ENCODE measurements around the gene ATP6V0A1.
A peak's percentile ranks its signal among the peaks of the same experiment; 100 is the strongest.
"Not testable (repeated sequence)": the region's sequence is repeated elsewhere in the genome, so short reads cannot be mapped to it uniquely, and the experiment has no call there.

ATP6V0A1 gene

GRCh38 chr17:42477173-42477572, 18.5 kb downstream of the ATP6V0A1 start:
- DNase-seq (ENCODE audit: low spot score) = no peak

- not testable (repeated sequence) for DNase-seq (ENCODE audit: low spot score)
These were observed 19.1 kb downstream of the ATP6V0A1 start for GRCh38 chr17:42477824-42478223.

- DNase-seq (ENCODE audit: low spot score) = no peak
These were observed 25.6 kb downstream of the ATP6V0A1 start for GRCh38 chr17:42484304-42484703.

GRCh38 chr17:42485680-42486079, 27.0 kb downstream of the ATP6V0A1 start:
- no peak for DNase-seq (ENCODE audit: low spot score)

- no peak for DNase-seq (ENCODE audit: low spot score)
These were observed 29.4 kb downstream of the ATP6V0A1 start for GRCh38 chr17:42488032-42488431.

GRCh38 chr17:42493319-42493718, 34.6 kb downstream of the ATP6V0A1 start:
- DNase-seq (ENCODE audit: low spot score) = no peak

GRCh38 chr17:42494673-42495072, 36.0 kb downstream of the ATP6V0A1 start:
- DNase-seq (ENCODE audit: low spot score) = no peak

GRCh38 chr17:42498828-42499227, 40.1 kb downstream of the ATP6V0A1 start:
- no peak for DNase-seq (ENCODE audit: low spot score)

GRCh38 chr17:42502091-42502490, 43.4 kb downstream of the ATP6V0A1 start:
- DNase-seq (ENCODE audit: low spot score) = no peak

- no peak for DNase-seq (ENCODE audit: low spot score)
These were observed 44.2 kb downstream of the ATP6V0A1 start for GRCh38 chr17:42502926-42503325.

GRCh38 chr17:42507671-42508070, 49.0 kb downstream of the ATP6V0A1 start:
- no peak for DNase-seq (ENCODE audit: low spot score)

GRCh38 chr17:42508426-42509165, 49.9 kb downstream of the ATP6V0A1 start:
- no peak for DNase-seq (ENCODE audit: low spot score)

- DNase-seq (ENCODE audit: low spot score) = no peak
These were observed 50.7 kb downstream of the ATP6V0A1 start for GRCh38 chr17:42509409-42509808.

GRCh38 chr17:42509841-42510240, 51.2 kb downstream of the ATP6V0A1 start:
- no peak for DNase-seq (ENCODE audit: low spot score)

- no peak for DNase-seq (ENCODE audit: low spot score)
These were observed 53.6 kb downstream of the ATP6V0A1 start for GRCh38 chr17:42512246-42512645.

- DNase-seq (ENCODE audit: low spot score) = no peak
These were observed 54.1 kb downstream of the ATP6V0A1 start for GRCh38 chr17:42512733-42513251.

- no peak for DNase-seq (ENCODE audit: low spot score)
These were observed 55.0 kb downstream of the ATP6V0A1 start for GRCh38 chr17:42513686-42514085.

GRCh38 chr17:42514279-42514678, 55.6 kb downstream of the ATP6V0A1 start:
- no peak for DNase-seq (ENCODE audit: low spot score)

- no peak for DNase-seq (ENCODE audit: low spot score)
These were observed 56.2 kb downstream of the ATP6V0A1 start for GRCh38 chr17:42514867-42515266.

GRCh38 chr17:42517516-42517915, 58.8 kb downstream of the ATP6V0A1 start:
- DNase-seq (ENCODE audit: low spot score) = peak; percentile 86

- DNase-seq (ENCODE audit: low spot score) = peak; percentile 90
These were observed 59.5 kb downstream of the ATP6V0A1 start for GRCh38 chr17:42518046-42518754.

GRCh38 chr17:42518755-42519545, 60.3 kb downstream of the ATP6V0A1 start:
- peak; percentile 85 for DNase-seq (ENCODE audit: low spot score)

Measured in hematopoietic multipotent progenitor cell treated with erythropoietin and hydrocortisone succinate and interleukin-3 and kit ligand, for 15 days (in vitro differentiated cells).